ENCODE data around the gene AHR. TPM values are rescaled to one million over a fixed set of nuclear protein-coding genes. Genes with fewer than 3 reads are reported as not detected.

Gene AHR
- total and polyA plus RNA-seq, 2 experiments from 2014 or later, result 10.6 to 69.8 TPM

DNA sequence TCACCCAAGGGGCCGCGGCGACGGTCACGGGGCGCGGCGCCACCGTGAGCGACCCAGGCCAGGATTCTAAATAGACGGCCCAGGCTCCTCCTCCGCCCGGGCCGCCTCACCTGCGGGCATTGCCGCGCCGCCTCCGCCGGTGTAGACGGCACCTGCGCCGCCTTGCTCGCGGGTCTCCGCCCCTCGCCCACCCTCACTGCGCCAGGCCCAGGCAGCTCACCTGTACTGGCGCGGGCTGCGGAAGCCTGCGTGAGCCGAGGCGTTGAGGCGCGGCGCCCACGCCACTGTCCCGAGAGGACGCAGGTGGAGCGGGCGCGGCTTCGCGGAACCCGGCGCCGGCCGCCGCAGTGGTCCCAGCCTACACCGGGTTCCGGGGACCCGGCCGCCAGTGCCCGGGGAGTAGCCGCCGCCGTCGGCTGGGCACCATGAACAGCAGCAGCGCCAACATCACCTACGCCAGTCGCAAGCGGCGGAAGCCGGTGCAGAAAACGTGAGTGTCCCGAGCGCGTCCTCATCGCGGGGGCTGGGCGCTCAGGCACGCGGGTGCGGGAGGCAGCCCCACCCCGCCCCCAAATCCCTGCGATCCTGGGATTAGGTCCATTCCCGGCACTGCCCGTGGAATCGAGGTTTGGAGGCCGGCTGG is 509 bp downstream of the AHR start:
- WGBS (ENCODE audit: low lambda C conversion rate, missing lambda C conversion rate), result under 1% methylated on average over 81 of the region's 81 CpGs
- Histone ChIP-seq H3K4me1 (ENCODE audit: insufficient read depth) (no peaks in the 10 kb centered on the region), H3K9me3 (ENCODE audit: low read depth) (no peaks in the 10 kb centered on the region), H3K4me3 (peak overlapping the region; percentile 88), H3K27me3 (no peaks in the 10 kb centered on the region), H3K79me2 (peaks cover 49% of the 10 kb centered on the region), H3K27ac (peak overlapping the region; percentile 90), H4K20me1 (ENCODE audit: insufficient read depth, poor library complexity, severe bottlenecking) (peaks cover 25% of the 10 kb centered on the region), H2AFZ (peak overlapping the region; percentile 67), H3K9me2 (replicated peaks; ENCODE audit: insufficient read depth) (no peaks in the 10 kb centered on the region), H3K36me3 (replicated peaks; ENCODE audit: insufficient read depth, low read depth) (no peaks in the 10 kb centered on the region), H3K4me2 (peak overlapping the region; percentile 73)
- DNase-seq (ENCODE audit: low spot score), result peak; percentile 63
- TF ChIP-seq EZH2 (IDR thresholded peaks at IDR 0.05; ENCODE audit: borderline replicate concordance) (no peak), EZH2phosphoT487 (IDR thresholded peaks at IDR 0.05; ENCODE audit: low read depth, severe bottlenecking, unreplicated experiment) (no peak)
- TF ChIP-seq, protein P1, sequence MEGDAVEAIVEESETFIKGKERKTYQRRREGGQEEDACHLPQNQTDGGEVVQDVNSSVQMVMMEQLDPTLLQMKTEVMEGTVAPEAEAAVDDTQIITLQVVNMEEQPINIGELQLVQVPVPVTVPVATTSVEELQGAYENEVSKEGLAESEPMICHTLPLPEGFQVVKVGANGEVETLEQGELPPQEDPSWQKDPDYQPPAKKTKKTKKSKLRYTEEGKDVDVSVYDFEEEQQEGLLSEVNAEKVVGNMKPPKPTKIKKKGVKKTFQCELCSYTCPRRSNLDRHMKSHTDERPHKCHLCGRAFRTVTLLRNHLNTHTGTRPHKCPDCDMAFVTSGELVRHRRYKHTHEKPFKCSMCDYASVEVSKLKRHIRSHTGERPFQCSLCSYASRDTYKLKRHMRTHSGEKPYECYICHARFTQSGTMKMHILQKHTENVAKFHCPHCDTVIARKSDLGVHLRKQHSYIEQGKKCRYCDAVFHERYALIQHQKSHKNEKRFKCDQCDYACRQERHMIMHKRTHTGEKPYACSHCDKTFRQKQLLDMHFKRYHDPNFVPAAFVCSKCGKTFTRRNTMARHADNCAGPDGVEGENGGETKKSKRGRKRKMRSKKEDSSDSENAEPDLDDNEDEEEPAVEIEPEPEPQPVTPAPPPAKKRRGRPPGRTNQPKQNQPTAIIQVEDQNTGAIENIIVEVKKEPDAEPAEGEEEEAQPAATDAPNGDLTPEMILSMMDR (IDR thresholded peaks at IDR 0.05; ENCODE audit: poor library complexity), result no peak

DNA sequence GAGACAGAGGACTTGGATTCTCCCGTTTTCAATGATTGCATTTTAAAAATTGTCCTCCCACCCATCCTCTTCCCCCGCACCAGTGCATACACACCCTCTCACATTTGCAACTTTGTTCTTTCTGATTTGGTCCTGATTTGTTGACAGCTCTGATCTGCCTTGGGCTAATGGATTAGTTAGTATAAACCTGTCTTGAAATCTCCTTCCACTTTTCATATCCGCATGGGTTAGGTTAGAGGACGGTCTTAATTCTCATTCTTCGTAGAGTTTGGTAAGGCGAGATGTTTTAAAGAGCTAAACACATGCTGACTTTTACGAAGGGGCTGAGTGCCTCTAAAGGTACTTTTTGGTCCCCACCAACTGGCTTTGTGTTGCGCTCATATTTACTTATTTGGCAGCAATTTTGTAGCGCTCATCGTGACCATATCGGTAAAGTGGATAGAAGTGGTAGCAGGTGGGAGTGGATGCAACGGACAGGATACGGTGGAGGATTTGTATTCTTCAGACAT is 1.1 kb downstream of the AHR start:
- H3K27ac ChIP-seq, result peak overlapping the region; percentile 90
- TF ChIP-seq, protein P1 (IDR thresholded peaks at IDR 0.05; ENCODE audit: poor library complexity), result no peak
- TF ChIP-seq EZH2 (IDR thresholded peaks at IDR 0.05; ENCODE audit: borderline replicate concordance) (no peak), EZH2phosphoT487 (IDR thresholded peaks at IDR 0.05; ENCODE audit: low read depth, severe bottlenecking, unreplicated experiment) (no peak)
- 2% methylated on average over 13 of the region's 13 CpGs for WGBS (ENCODE audit: low lambda C conversion rate, missing lambda C conversion rate)
- peaks cover 25% of the 10 kb centered on the region for H4K20me1 ChIP-seq (ENCODE audit: insufficient read depth, poor library complexity, severe bottlenecking)
- no peaks in the 10 kb centered on the region for H3K9me3 ChIP-seq (ENCODE audit: low read depth)
- no peaks in the 10 kb centered on the region for H3K36me3 ChIP-seq (replicated peaks; ENCODE audit: insufficient read depth, low read depth)
- no peaks in the 10 kb centered on the region for H3K4me1 ChIP-seq (ENCODE audit: insufficient read depth)
- DNase-seq (ENCODE audit: low spot score), result peak; percentile 15
- peak overlapping the region; percentile 73 for H3K4me2 ChIP-seq
- H3K79me2 ChIP-seq, result peaks cover 55% of the 10 kb centered on the region
- no peaks in the 10 kb centered on the region for H3K27me3 ChIP-seq
- H3K9me2 ChIP-seq (replicated peaks; ENCODE audit: insufficient read depth), result no peaks in the 10 kb centered on the region
- H2AFZ ChIP-seq, result peak overlapping the region; percentile 67
- peak overlapping the region; percentile 88 for H3K4me3 ChIP-seq

DNA sequence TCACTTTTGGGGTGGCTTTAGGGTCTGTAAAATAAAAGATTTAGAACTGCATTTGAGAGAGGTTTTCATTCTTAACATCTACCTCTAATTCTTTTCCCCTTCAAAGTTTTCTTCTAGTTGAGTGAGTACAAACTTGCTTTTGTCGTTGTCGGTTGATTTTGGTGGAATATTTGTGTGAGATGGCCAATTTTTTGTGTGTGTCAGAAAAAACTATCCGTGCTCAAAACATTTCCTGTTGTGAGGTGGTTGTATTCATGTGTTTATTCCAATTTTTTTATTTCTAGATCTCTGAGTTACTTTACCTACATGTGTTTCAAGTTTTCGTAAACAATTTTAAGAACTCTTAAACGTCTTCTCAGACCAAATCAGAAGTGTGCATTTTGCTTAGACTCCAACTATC is 1.6 kb downstream of the AHR start:
- H3K27ac ChIP-seq, result peak overlapping the region; percentile 90
- H3K27me3 ChIP-seq, result no peaks in the 10 kb centered on the region
- peak overlapping the region; percentile 88 for H3K4me3 ChIP-seq
- no peaks in the 10 kb centered on the region for H3K36me3 ChIP-seq (replicated peaks; ENCODE audit: insufficient read depth, low read depth)
- TF ChIP-seq EZH2 (IDR thresholded peaks at IDR 0.05; ENCODE audit: borderline replicate concordance), result no peak
- TF ChIP-seq EZH2phosphoT487 (IDR thresholded peaks at IDR 0.05; ENCODE audit: low read depth, severe bottlenecking, unreplicated experiment), result no peak
- DNase-seq (ENCODE audit: low spot score), result no peak
- H3K4me1 ChIP-seq (ENCODE audit: insufficient read depth), result no peaks in the 10 kb centered on the region
- H3K4me2 ChIP-seq, result peak overlapping the region; percentile 73
- WGBS (ENCODE audit: low lambda C conversion rate, missing lambda C conversion rate), result 20% methylated on average over 5 of the region's 5 CpGs
- no peaks in the 10 kb centered on the region for H3K9me3 ChIP-seq (ENCODE audit: low read depth)
- peak overlapping the region; percentile 8 for H2AFZ ChIP-seq
- H4K20me1 ChIP-seq (ENCODE audit: insufficient read depth, poor library complexity, severe bottlenecking), result peaks cover 25% of the 10 kb centered on the region
- H3K79me2 ChIP-seq, result peaks cover 60% of the 10 kb centered on the region
- no peaks in the 10 kb centered on the region for H3K9me2 ChIP-seq (replicated peaks; ENCODE audit: insufficient read depth)

DNA sequence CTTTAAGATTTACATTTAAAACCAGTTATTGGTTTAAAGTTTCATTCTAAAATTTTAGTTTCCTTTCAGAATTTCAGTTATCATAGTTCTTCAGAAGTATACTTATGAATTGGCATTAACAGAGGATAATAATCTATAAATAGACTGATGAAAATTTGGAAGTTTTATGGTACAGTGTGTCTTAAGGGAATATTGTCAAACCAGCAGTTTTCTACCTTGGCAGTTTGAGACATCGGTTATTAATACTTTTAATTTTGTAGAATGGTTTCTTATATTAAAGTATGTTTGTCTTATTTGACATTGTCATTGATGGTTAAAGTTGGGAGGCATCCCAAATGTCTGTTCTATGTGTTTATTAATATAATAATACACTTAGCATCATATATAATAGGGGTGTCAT is 2.0 kb downstream of the AHR start:
- peaks cover 25% of the 10 kb centered on the region for H4K20me1 ChIP-seq (ENCODE audit: insufficient read depth, poor library complexity, severe bottlenecking)
- no peaks in the 10 kb centered on the region for H3K9me2 ChIP-seq (replicated peaks; ENCODE audit: insufficient read depth)
- H3K36me3 ChIP-seq (replicated peaks; ENCODE audit: insufficient read depth, low read depth), result no peaks in the 10 kb centered on the region
- H3K9me3 ChIP-seq (ENCODE audit: low read depth), result no peaks in the 10 kb centered on the region
- peak overlapping the region; percentile 90 for H3K27ac ChIP-seq
- no peak for TF ChIP-seq EZH2phosphoT487 (IDR thresholded peaks at IDR 0.05; ENCODE audit: low read depth, severe bottlenecking, unreplicated experiment)
- TF ChIP-seq, protein P1 (IDR thresholded peaks at IDR 0.05; ENCODE audit: poor library complexity), result no peak
- no peak for TF ChIP-seq EZH2 (IDR thresholded peaks at IDR 0.05; ENCODE audit: borderline replicate concordance)
- H3K4me3 ChIP-seq, result peak overlapping the region; percentile 88
- H3K4me2 ChIP-seq, result peak overlapping the region; percentile 73
- H2AFZ ChIP-seq, result no peak overlapping the region
- H3K27me3 ChIP-seq, result no peaks in the 10 kb centered on the region
- H3K79me2 ChIP-seq, result peaks cover 64% of the 10 kb centered on the region
- 50% methylated on average over 1 of the region's 1 CpG for WGBS (ENCODE audit: low lambda C conversion rate, missing lambda C conversion rate)
- H3K4me1 ChIP-seq (ENCODE audit: insufficient read depth), result no peaks in the 10 kb centered on the region
- DNase-seq (ENCODE audit: low spot score), result no peak
